ENCODE results near the gene FREM1. TPM values are rescaled to one million over a fixed set of nuclear protein-coding genes. Genes with fewer than 3 reads are reported as not detected.

FREM1 gene
- total RNA-seq, 1 experiment from 2014 or later = 1.8 TPM

- no peak overlapping the region for H3K27ac ChIP-seq
- H3K27me3 ChIP-seq (replicated peaks) = no peaks in the 10 kb centered on the region
- no peak for DNase-seq (ENCODE audit: low read depth in 1 of 2, low spot score in 2 of 2)
- H3K4me3 ChIP-seq = no peak overlapping the region
- no peaks in the 10 kb centered on the region for H3K4me1 ChIP-seq (replicated peaks)
- no peaks in the 10 kb centered on the region for H3K9me3 ChIP-seq (replicated peaks)
- no peaks in the 10 kb centered on the region for H3K36me3 ChIP-seq
Measured at GRCh38 chr9:14769230-14769571, 141.0 kb downstream of the FREM1 start.

GRCh38 chr9:14768405-14769229, 141.6 kb downstream of the FREM1 start:
- no peak overlapping the region for H3K27ac ChIP-seq
- H3K9me3 ChIP-seq (replicated peaks) = no peaks in the 10 kb centered on the region
- no peaks in the 10 kb centered on the region for H3K27me3 ChIP-seq (replicated peaks)
- H3K4me3 ChIP-seq = no peak overlapping the region
- DNase-seq (ENCODE audit: low read depth in 1 of 2, low spot score in 2 of 2) = peak in 1 of 2 experiments; percentile 29
- H3K36me3 ChIP-seq = no peaks in the 10 kb centered on the region
- H3K4me1 ChIP-seq (replicated peaks) = no peaks in the 10 kb centered on the region

- Histone ChIP-seq H3K4me3 (no peak overlapping the region), H3K27ac (no peak overlapping the region), H3K27me3 (replicated peaks) (no peaks in the 10 kb centered on the region), H3K9me3 (replicated peaks) (no peaks in the 10 kb centered on the region), H3K4me1 (replicated peaks) (no peaks in the 10 kb centered on the region), H3K36me3 (no peaks in the 10 kb centered on the region)
- no peak for DNase-seq (ENCODE audit: low read depth in 1 of 2, low spot score in 2 of 2)
Measured at GRCh38 chr9:14766299-14766698, 143.9 kb downstream of the FREM1 start.

GRCh38 chr9:14761584-14761983, 148.6 kb downstream of the FREM1 start:
- Histone ChIP-seq H3K27me3 (replicated peaks) (no peaks in the 10 kb centered on the region), H3K36me3 (no peaks in the 10 kb centered on the region), H3K9me3 (replicated peaks) (no peaks in the 10 kb centered on the region), H3K4me3 (no peak overlapping the region), H3K4me1 (replicated peaks) (no peaks in the 10 kb centered on the region), H3K27ac (no peak overlapping the region)
- DNase-seq (ENCODE audit: low read depth in 1 of 2, low spot score in 2 of 2) = no peak

GRCh38 chr9:14760060-14760459, 150.2 kb downstream of the FREM1 start:
- no peak overlapping the region for H3K4me3 ChIP-seq
- H3K27ac ChIP-seq = no peak overlapping the region
- no peaks in the 10 kb centered on the region for H3K4me1 ChIP-seq (replicated peaks)
- H3K36me3 ChIP-seq = no peaks in the 10 kb centered on the region
- no peaks in the 10 kb centered on the region for H3K27me3 ChIP-seq (replicated peaks)
- H3K9me3 ChIP-seq (replicated peaks) = no peaks in the 10 kb centered on the region
- no peak for DNase-seq (ENCODE audit: low read depth in 1 of 2, low spot score in 2 of 2)

- no peak for DNase-seq (ENCODE audit: low read depth in 1 of 2, low spot score in 2 of 2)
- Histone ChIP-seq H3K27ac (no peak overlapping the region), H3K9me3 (replicated peaks) (no peaks in the 10 kb centered on the region)
Measured at GRCh38 chr9:14756291-14756690, 153.9 kb downstream of the FREM1 start.

GRCh38 chr9:14752871-14753270, 157.4 kb downstream of the FREM1 start:
- Histone ChIP-seq H3K36me3 (no peaks in the 10 kb centered on the region), H3K4me1 (replicated peaks) (no peaks in the 10 kb centered on the region), H3K27ac (no peak overlapping the region), H3K9me3 (replicated peaks) (no peaks in the 10 kb centered on the region), H3K27me3 (replicated peaks) (no peaks in the 10 kb centered on the region), H3K4me3 (no peak overlapping the region)
- DNase-seq (ENCODE audit: low read depth in 1 of 2, low spot score in 2 of 2) = no peak

More at GRCh38 chr9:14756291-14756690, 153.9 kb downstream of the FREM1 start:
- H3K4me3 ChIP-seq = no peak overlapping the region
- no peaks in the 10 kb centered on the region for H3K4me1 ChIP-seq (replicated peaks)
- H3K36me3 ChIP-seq = no peaks in the 10 kb centered on the region
- H3K27me3 ChIP-seq (replicated peaks) = no peaks in the 10 kb centered on the region

GRCh38 chr9:14752271-14752670, 158.0 kb downstream of the FREM1 start:
- H3K9me3 ChIP-seq (replicated peaks) = no peaks in the 10 kb centered on the region
- DNase-seq (ENCODE audit: low read depth in 1 of 2, low spot score in 2 of 2) = no peak
- H3K27me3 ChIP-seq (replicated peaks) = no peaks in the 10 kb centered on the region
- no peaks in the 10 kb centered on the region for H3K36me3 ChIP-seq
- no peaks in the 10 kb centered on the region for H3K4me1 ChIP-seq (replicated peaks)
- no peak overlapping the region for H3K27ac ChIP-seq
- no peak overlapping the region for H3K4me3 ChIP-seq

- no peak for DNase-seq (ENCODE audit: low read depth in 1 of 2, low spot score in 2 of 2)
- Histone ChIP-seq H3K27ac (no peak overlapping the region), H3K9me3 (replicated peaks) (no peaks in the 10 kb centered on the region), H3K36me3 (no peaks in the 10 kb centered on the region), H3K4me1 (replicated peaks) (no peaks in the 10 kb centered on the region), H3K27me3 (replicated peaks) (no peaks in the 10 kb centered on the region), H3K4me3 (no peak overlapping the region)
Measured at GRCh38 chr9:14750821-14751220, 159.4 kb downstream of the FREM1 start.

- no peak overlapping the region for H3K27ac ChIP-seq
- no peaks in the 10 kb centered on the region for H3K4me1 ChIP-seq (replicated peaks)
- no peak for DNase-seq (ENCODE audit: low read depth in 1 of 2, low spot score in 2 of 2)
- no peaks in the 10 kb centered on the region for H3K9me3 ChIP-seq (replicated peaks)
- no peak overlapping the region for H3K4me3 ChIP-seq
- H3K36me3 ChIP-seq = no peaks in the 10 kb centered on the region
- no peaks in the 10 kb centered on the region for H3K27me3 ChIP-seq (replicated peaks)
Measured at GRCh38 chr9:14749741-14750211, 160.5 kb downstream of the FREM1 start.

- no peak overlapping the region for H3K27ac ChIP-seq
- H3K36me3 ChIP-seq = no peaks in the 10 kb centered on the region
- no peaks in the 10 kb centered on the region for H3K4me1 ChIP-seq (replicated peaks)
- H3K27me3 ChIP-seq (replicated peaks) = no peaks in the 10 kb centered on the region
- H3K4me3 ChIP-seq = no peak overlapping the region
- no peak for DNase-seq (ENCODE audit: low read depth in 1 of 2, low spot score in 2 of 2)
- H3K9me3 ChIP-seq (replicated peaks) = no peaks in the 10 kb centered on the region
Measured at GRCh38 chr9:14748373-14748772, 161.9 kb downstream of the FREM1 start.

- Histone ChIP-seq H3K4me3 (no peak overlapping the region), H3K27ac (no peak overlapping the region), H3K27me3 (replicated peaks) (no peaks in the 10 kb centered on the region), H3K9me3 (replicated peaks) (no peaks in the 10 kb centered on the region), H3K4me1 (replicated peaks) (no peaks in the 10 kb centered on the region), H3K36me3 (no peaks in the 10 kb centered on the region)
- no peak for DNase-seq (ENCODE audit: low read depth in 1 of 2, low spot score in 2 of 2)
Measured at GRCh38 chr9:14747111-14747510, 163.1 kb downstream of the FREM1 start.

- no peak overlapping the region for H3K4me3 ChIP-seq
- no peaks in the 10 kb centered on the region for H3K4me1 ChIP-seq (replicated peaks)
Measured at GRCh38 chr9:14746626-14747025, 163.6 kb downstream of the FREM1 start.

GRCh38 chr9:14744768-14745167, 165.5 kb downstream of the FREM1 start:
- no peak for DNase-seq (ENCODE audit: low read depth in 1 of 2, low spot score in 2 of 2)
- Histone ChIP-seq H3K27me3 (replicated peaks) (no peaks in the 10 kb centered on the region), H3K4me1 (replicated peaks) (no peaks in the 10 kb centered on the region), H3K27ac (no peak overlapping the region), H3K9me3 (replicated peaks) (no peaks in the 10 kb centered on the region), H3K4me3 (no peak overlapping the region), H3K36me3 (no peaks in the 10 kb centered on the region)

More at GRCh38 chr9:14746626-14747025, 163.6 kb downstream of the FREM1 start:
- DNase-seq (ENCODE audit: low read depth in 1 of 2, low spot score in 2 of 2) = no peak
- no peaks in the 10 kb centered on the region for H3K27me3 ChIP-seq (replicated peaks)
- no peak overlapping the region for H3K27ac ChIP-seq
- H3K9me3 ChIP-seq (replicated peaks) = no peaks in the 10 kb centered on the region
- H3K36me3 ChIP-seq = no peaks in the 10 kb centered on the region

- Histone ChIP-seq H3K4me1 (replicated peaks) (no peaks in the 10 kb centered on the region), H3K4me3 (no peak overlapping the region), H3K36me3 (no peaks in the 10 kb centered on the region), H3K27me3 (replicated peaks) (no peaks in the 10 kb centered on the region), H3K27ac (no peak overlapping the region), H3K9me3 (replicated peaks) (no peaks in the 10 kb centered on the region)
- no peak for DNase-seq (ENCODE audit: low read depth in 1 of 2, low spot score in 2 of 2)
Measured at GRCh38 chr9:14741369-14741768, 168.9 kb downstream of the FREM1 start.

Measured in SJSA1 (cell line).